GM12873 (cell line): ENCODE results near the gene ELFN2.

Experiments used
- TF ChIP-seq, protein P1 (sequence below): IDR thresholded peaks from 2 replicates; pipeline ENCODE4 v1.5.1; 2012; ENCODE audit warnings: low read depth, mild to moderate bottlenecking, moderate library complexity, low read length, control low read depth; ENCODE audit not compliant: insufficient read depth; ENCODE audit errors: missing control alignments

ELFN2 gene

DNA sequence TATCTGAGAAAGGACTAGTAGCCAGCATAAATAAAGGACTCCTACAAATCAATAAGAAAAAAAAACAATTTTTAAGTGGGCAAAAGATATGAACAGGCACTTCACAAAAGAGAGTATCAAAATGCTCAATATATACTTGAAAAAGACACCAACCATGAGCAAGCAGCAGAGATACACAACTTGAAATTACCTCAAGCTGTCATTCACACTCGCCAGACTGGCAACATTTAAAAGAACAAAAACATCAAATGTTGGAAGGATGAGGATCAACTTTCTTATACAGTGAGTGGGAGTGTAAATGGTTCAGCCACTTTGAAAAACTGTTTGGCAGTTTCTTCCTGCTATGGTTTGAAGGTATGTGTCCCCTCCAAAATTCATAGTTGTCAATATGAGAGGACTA, 23.9 kb upstream of the ELFN2 start:
- TF ChIP-seq, protein P1, sequence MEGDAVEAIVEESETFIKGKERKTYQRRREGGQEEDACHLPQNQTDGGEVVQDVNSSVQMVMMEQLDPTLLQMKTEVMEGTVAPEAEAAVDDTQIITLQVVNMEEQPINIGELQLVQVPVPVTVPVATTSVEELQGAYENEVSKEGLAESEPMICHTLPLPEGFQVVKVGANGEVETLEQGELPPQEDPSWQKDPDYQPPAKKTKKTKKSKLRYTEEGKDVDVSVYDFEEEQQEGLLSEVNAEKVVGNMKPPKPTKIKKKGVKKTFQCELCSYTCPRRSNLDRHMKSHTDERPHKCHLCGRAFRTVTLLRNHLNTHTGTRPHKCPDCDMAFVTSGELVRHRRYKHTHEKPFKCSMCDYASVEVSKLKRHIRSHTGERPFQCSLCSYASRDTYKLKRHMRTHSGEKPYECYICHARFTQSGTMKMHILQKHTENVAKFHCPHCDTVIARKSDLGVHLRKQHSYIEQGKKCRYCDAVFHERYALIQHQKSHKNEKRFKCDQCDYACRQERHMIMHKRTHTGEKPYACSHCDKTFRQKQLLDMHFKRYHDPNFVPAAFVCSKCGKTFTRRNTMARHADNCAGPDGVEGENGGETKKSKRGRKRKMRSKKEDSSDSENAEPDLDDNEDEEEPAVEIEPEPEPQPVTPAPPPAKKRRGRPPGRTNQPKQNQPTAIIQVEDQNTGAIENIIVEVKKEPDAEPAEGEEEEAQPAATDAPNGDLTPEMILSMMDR: no peak

GRCh38 chr22:37449331-37450001, 22.2 kb upstream of the ELFN2 start:
- TF ChIP-seq, protein P1: no peak

DNA sequence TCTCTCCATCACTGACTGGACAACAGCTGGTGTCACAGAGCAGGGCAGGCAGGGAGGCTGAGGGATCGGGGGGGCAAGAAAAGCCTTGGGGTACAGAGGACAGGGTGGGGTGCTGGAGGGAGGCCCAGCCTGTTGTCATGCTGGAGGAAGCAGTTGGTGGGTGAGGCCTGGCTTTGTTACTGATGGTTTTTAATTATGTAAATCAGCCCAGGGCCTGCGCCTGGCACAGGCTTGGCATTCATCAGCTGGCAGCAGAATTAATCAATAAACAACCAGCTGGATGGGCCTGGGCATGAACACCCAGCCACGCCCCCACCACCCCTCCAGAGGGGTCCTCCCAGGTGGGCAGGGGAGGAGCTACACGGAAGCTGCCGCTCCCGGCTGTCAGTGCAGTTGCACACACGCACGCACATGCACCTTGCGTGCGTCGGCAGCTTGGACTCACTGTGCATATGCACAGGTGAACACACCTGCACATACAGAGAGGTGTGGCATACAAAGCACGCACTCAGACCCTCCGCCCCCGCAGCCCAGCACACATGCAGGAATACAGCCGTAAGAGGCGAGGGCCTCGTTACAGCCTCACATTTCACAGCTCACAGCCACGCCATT, 21.3 kb upstream of the ELFN2 start:
- TF ChIP-seq, protein P1: no peak

- TF ChIP-seq, protein P1: no peak
Measured at GRCh38 chr22:37445501-37445900, 18.2 kb upstream of the ELFN2 start.

DNA sequence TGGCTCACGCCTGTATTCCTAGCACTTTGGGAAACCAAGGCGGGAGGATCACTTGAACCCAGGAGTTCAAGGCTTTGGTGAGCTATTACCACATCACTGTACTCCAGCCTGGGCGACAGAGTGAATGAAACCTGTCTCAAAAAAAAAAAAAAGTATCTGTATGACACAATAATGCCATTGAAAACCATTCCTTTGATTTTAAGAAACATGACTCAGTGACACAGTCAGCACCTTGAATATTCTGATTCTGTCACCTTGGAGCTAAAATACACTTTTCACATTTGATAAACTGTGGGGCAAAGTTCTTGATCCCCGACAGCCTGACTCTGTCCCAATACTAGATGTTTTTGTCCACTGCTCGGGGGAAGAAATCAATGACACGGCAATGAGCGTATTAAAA, 16.7 kb upstream of the ELFN2 start:
- TF ChIP-seq, protein P1: no peak

GRCh38 chr22:37443086-37443485, 15.8 kb upstream of the ELFN2 start:
- TF ChIP-seq, protein P1: no peak

GRCh38 chr22:37442537-37442936, 15.3 kb upstream of the ELFN2 start:
- TF ChIP-seq, protein P1: no peak
